Duodenal mucosa (tissue), 2 donors: ENCODE data around the gene SNAP25.

Experiments
- H3K27ac ChIP-seq: one replicate; pipeline ENCODE4 v1.7.0; 2013; ENCODE audit warnings: low read depth, low read length
- H3K27me3 ChIP-seq, 2 donors: one replicate each; pipeline ENCODE4 v1.7.0; 2013; ENCODE audit warnings: low read length in 2 of 2, control low read depth in 1 of 2; ENCODE audit not compliant: insufficient read depth in 2 of 2, control insufficient read depth in 1 of 2
- H3K36me3 ChIP-seq, 2 donors: one replicate each; pipeline ENCODE4 v1.7.0; 2013; ENCODE audit warnings: low read length in 2 of 2, control low read depth in 1 of 2; ENCODE audit not compliant: insufficient read depth in 2 of 2, control insufficient read depth in 1 of 2
- H3K4me1 ChIP-seq, 2 donors: one replicate each; pipeline ENCODE4 v1.7.0; 2013; ENCODE audit warnings: low read length in 2 of 2, control low read depth in 1 of 2; ENCODE audit not compliant: insufficient read depth in 2 of 2, control insufficient read depth in 1 of 2
- H3K4me3 ChIP-seq, 2 donors: one replicate each; pipeline ENCODE4 v1.7.0; 2013; ENCODE audit warnings: low read length in 2 of 2, low read depth in 1 of 2
- H3K9ac ChIP-seq, 2 donors: one replicate each; pipeline ENCODE4 v1.7.0; 2013; ENCODE audit warnings: low read length in 2 of 2, low read depth in 1 of 2
- H3K9me3 ChIP-seq, 2 donors: one replicate each; pipeline ENCODE4 v1.7.0; 2013; ENCODE audit warnings: low read length in 2 of 2, control low read depth in 1 of 2; ENCODE audit not compliant: control insufficient read depth in 1 of 2

Gene SNAP25

GRCh38 chr20:10216146-10216791, 2.4 kb upstream of the SNAP25 start:
- Histone ChIP-seq H3K9me3 (no peaks in the 10 kb centered on the region), H3K4me1 (no peaks in the 10 kb centered on the region), H3K4me3 (no peak overlapping the region), H3K27ac (no peak overlapping the region), H3K9ac (no peak overlapping the region), H3K36me3 (no peaks in the 10 kb centered on the region), H3K27me3 (peaks cover 13 to 18% of the 10 kb centered on the region in 2 donors)

- H3K27me3 ChIP-seq, result peaks cover 13 to 18% of the 10 kb centered on the region in 2 donors
- no peaks in the 10 kb centered on the region for H3K4me1 ChIP-seq
- no peaks in the 10 kb centered on the region for H3K36me3 ChIP-seq
- H3K9ac ChIP-seq, result no peak overlapping the region
- no peak overlapping the region for H3K27ac ChIP-seq
- H3K9me3 ChIP-seq, result no peaks in the 10 kb centered on the region
- H3K4me3 ChIP-seq, result no peak overlapping the region
Observed at GRCh38 chr20:10217721-10218410, 764 bp upstream of the SNAP25 start.

GRCh38 chr20:10219452-10219791, 792 bp downstream of the SNAP25 start:
- H3K27me3 ChIP-seq, result peaks cover 13 to 18% of the 10 kb centered on the region in 2 donors
- no peaks in the 10 kb centered on the region for H3K4me1 ChIP-seq
- H3K27ac ChIP-seq, result no peak overlapping the region
- no peaks in the 10 kb centered on the region for H3K36me3 ChIP-seq
- no peak overlapping the region for H3K9ac ChIP-seq
- H3K4me3 ChIP-seq, result no peak overlapping the region
- H3K9me3 ChIP-seq, result no peaks in the 10 kb centered on the region

GRCh38 chr20:10219993-10220750, 1.5 kb downstream of the SNAP25 start:
- Histone ChIP-seq H3K4me3 (peak overlapping the region in 1 of 2 donors; percentile 18), H3K4me1 (no peaks in the 10 kb centered on the region), H3K36me3 (no peaks in the 10 kb centered on the region), H3K27ac (no peak overlapping the region), H3K27me3 (peaks cover 13 to 18% of the 10 kb centered on the region in 2 donors), H3K9me3 (no peaks in the 10 kb centered on the region), H3K9ac (no peak overlapping the region)

- Histone ChIP-seq H3K9me3 (no peaks in the 10 kb centered on the region), H3K36me3 (no peaks in the 10 kb centered on the region), H3K27ac (no peak overlapping the region), H3K9ac (no peak overlapping the region), H3K4me1 (no peaks in the 10 kb centered on the region), H3K4me3 (no peak overlapping the region), H3K27me3 (peaks cover 13 to 14% of the 10 kb centered on the region in 2 donors)
Observed at GRCh38 chr20:10221021-10221420, 2.4 kb downstream of the SNAP25 start.

GRCh38 chr20:10225439-10226060, 6.9 kb downstream of the SNAP25 start:
- H3K36me3 ChIP-seq, result no peaks in the 10 kb centered on the region
- H3K9me3 ChIP-seq, result no peaks in the 10 kb centered on the region
- H3K4me1 ChIP-seq, result no peaks in the 10 kb centered on the region
- H3K27me3 ChIP-seq, result no peaks in the 10 kb centered on the region
- H3K4me3 ChIP-seq, result no peak overlapping the region
- H3K9ac ChIP-seq, result no peak overlapping the region
- H3K27ac ChIP-seq, result no peak overlapping the region

- no peaks in the 10 kb centered on the region for H3K4me1 ChIP-seq
- H3K4me3 ChIP-seq, result no peak overlapping the region
- no peaks in the 10 kb centered on the region for H3K27me3 ChIP-seq
Observed at GRCh38 chr20:10228330-10228729, 9.7 kb downstream of the SNAP25 start.

GRCh38 chr20:10231290-10231689, 12.7 kb downstream of the SNAP25 start:
- H3K9ac ChIP-seq, result no peak overlapping the region
- no peak overlapping the region for H3K4me3 ChIP-seq
- H3K9me3 ChIP-seq, result no peaks in the 10 kb centered on the region
- no peaks in the 10 kb centered on the region for H3K36me3 ChIP-seq
- H3K4me1 ChIP-seq, result no peaks in the 10 kb centered on the region
- H3K27me3 ChIP-seq, result no peaks in the 10 kb centered on the region
- H3K27ac ChIP-seq, result no peak overlapping the region

More at GRCh38 chr20:10228330-10228729, 9.7 kb downstream of the SNAP25 start:
- H3K27ac ChIP-seq, result no peak overlapping the region
- H3K9ac ChIP-seq, result no peak overlapping the region
- H3K36me3 ChIP-seq, result no peaks in the 10 kb centered on the region
- no peaks in the 10 kb centered on the region for H3K9me3 ChIP-seq

GRCh38 chr20:10236540-10237533, 18.2 kb downstream of the SNAP25 start:
- Histone ChIP-seq H3K27me3 (no peaks in the 10 kb centered on the region), H3K9ac (no peak overlapping the region), H3K36me3 (no peaks in the 10 kb centered on the region), H3K9me3 (no peaks in the 10 kb centered on the region), H3K4me1 (no peaks in the 10 kb centered on the region), H3K27ac (no peak overlapping the region), H3K4me3 (no peak overlapping the region)
